Measurements from ENCODE around the gene FGD6.

DNA sequence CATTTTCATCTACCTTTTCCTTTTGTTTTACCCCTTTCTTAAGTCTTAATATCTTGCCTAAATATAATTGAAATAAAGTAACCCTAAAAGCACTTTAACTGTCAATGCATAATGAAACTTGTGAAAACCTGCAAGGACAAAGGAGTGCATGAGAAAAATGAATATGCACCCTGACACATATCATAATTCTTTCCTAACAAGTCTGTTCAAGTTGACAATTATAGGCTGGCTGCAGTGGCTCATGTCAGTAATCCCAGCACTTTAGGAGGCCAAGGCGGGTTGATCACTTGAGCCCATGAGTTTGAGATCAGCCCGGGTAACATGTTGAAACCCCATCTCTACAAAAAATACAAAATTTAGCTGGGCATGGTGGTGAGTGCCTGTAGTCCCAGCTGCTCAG lies 65.4 kb downstream of the FGD6 start:
- TF ChIP-seq, protein P1, sequence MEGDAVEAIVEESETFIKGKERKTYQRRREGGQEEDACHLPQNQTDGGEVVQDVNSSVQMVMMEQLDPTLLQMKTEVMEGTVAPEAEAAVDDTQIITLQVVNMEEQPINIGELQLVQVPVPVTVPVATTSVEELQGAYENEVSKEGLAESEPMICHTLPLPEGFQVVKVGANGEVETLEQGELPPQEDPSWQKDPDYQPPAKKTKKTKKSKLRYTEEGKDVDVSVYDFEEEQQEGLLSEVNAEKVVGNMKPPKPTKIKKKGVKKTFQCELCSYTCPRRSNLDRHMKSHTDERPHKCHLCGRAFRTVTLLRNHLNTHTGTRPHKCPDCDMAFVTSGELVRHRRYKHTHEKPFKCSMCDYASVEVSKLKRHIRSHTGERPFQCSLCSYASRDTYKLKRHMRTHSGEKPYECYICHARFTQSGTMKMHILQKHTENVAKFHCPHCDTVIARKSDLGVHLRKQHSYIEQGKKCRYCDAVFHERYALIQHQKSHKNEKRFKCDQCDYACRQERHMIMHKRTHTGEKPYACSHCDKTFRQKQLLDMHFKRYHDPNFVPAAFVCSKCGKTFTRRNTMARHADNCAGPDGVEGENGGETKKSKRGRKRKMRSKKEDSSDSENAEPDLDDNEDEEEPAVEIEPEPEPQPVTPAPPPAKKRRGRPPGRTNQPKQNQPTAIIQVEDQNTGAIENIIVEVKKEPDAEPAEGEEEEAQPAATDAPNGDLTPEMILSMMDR (IDR thresholded peaks at IDR 0.05), result no peak
- no peak for TF ChIP-seq POLR2AphosphoS5 (IDR thresholded peaks at IDR 0.05)
- no peak for TF ChIP-seq EP300 (IDR thresholded peaks at IDR 0.05)
- TF ChIP-seq POLR2A (IDR thresholded peaks at IDR 0.05), result no peak

Measured in upper lobe of left lung (tissue), 4 donors.